DMS 273 treated with DMSO at 0.1 percent for 48 hours (cell line): ENCODE results near the gene SND1.
"Not testable (repeated sequence)": the region's sequence is repeated elsewhere in the genome, so short reads cannot be mapped to it uniquely, and the experiment has no call there.

Source experiments
- DNase-seq: peaks from one replicate; lab custom pipeline; 2025; lab: John Stamatoyannopoulos, UW

Gene SND1

DNA sequence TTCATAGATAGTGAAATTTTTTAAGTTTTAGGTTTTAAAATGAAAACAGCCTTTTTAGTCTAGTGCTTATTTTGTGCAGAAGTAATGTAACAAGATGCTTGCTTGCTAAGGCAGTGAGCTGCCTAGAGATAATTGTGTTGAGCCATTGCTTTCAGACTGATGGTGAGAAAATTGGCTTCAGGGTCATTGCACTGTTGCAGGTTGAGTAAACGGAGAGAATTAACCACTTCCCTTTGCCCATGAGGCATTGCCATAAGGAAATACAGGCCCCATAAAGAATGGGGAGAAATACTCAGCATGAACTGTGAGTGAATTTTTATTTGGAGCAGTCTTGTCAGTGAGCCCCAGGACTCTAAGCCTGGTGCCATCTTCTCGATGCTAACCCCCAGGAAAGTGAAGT is 238.7 kb downstream of the SND1 start:
- DNase-seq, result no peak

DNA sequence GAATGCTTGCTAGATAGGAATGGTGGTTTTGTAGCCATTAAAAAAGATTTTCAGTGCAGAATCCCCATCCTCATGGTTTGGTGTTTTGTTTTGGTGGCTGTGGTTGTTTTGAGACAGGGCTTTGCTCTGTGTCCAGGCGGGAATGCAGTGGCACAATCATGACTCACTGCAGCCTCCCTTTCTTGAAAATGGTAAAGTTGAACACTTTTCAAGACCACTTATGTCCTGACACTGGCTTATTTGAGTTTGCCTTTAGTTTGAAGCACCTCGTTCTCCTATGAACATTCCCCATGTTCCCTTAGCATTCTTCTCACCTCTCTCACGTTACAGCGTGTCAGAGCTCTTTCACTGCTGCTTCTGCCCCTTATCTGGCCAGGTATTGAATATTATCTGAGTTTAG is 239.2 kb downstream of the SND1 start:
- DNase-seq, result no peak

DNA sequence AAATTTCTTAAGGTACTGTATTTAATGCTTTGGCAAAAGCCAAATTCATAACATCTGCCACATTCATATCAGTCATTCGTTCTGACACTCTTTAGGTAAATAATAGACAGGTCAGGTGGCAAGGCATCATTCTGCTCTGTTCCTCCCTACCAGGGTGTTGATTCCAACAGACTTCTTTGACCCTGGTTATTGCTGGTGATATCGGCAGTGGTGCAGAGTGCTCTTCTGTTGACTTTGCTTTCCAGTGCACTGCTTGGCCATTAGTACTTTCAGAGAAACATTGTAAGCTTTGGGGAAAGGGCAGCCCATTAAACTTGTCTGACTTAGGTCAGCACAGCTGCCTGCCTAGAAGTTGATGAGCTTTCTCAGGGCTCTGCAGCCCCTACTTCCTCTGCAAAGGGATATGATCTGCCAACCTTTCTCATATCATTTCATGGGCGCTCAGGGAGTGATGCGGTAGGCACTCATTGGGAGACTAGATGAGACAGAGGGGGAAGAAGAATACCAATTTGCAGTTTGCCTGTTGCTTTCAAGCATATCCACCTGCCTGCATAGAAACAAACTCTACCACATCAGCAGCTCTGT is 240.0 kb downstream of the SND1 start:
- DNase-seq, result no peak

DNA sequence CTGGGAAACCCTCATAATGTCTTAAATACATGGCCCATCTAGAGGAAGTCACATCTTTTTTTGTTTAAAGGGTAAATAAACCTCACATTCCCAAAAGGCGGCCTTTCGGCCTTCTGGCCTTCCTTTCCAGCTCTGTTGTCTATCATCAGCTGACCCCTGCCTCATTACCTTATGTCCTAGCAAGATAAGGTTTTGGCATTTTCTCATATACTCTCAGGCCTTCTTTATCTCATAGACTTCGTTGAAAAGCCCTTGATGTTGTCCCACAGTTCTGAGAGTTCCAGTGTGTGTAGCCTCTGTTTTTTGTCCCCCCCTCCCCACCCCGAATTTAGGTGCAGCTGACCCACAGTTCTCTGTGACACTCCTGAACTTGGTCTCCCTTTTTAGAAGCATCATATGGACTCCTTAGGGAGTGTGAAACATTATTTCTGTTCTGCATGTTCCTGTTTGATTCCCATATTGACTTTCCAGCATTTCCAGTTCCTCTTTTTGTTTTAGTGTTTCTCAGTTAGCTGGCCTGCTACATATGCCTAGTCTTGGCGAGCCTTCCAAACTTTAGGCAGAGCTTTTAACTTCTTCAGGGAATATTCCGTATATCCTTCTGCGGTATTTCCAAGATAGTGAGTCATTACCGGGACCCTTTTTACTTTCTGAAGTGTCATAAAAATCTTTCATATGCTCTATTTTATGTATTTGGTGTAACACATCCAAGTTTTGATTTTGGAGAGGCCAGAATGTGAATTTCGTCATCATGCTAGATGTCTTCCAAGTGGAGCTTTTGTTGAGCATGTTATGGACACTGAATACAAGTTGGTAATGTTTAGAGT is 240.7 kb downstream of the SND1 start:
- DNase-seq, result no peak

DNA sequence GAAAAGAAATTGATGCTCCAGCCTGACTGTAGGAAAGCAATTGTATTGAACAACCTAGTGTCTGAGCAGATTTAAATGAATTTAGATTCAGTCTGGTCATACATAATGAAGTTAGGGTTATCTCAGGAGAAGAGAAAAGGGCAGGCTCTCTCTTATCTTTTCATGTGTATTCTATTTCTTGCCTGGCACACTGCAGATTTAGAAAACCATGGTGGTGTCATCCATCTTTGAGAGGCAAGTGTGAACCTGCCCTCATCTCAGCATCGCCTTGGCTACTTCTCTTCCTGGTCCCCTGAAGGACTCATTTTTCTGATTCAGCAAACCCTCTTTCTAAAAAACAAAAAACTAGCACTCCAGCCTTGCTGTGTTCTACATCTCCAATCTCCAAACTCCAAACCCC is 241.6 kb downstream of the SND1 start:
- no peak for DNase-seq

DNA sequence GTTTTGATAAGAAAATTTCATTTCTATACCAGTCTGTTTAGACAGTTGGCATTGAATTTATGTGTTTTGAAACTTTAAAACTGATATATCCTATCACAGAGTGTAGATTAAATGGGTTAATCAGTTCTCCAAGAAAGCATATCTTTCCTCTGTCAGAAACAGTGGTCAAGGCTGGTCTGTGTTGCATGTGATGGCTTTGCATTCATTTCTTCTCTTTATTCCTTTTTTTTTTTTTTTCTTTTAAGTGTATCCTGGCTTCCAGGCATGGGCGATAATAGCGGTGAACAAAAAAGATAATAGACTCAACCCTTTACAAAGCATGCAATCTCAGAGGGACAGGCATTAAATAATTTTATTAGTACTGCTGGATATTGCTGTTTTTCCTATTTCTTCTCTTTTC is 242.6 kb downstream of the SND1 start:
- no peak for DNase-seq

DNA sequence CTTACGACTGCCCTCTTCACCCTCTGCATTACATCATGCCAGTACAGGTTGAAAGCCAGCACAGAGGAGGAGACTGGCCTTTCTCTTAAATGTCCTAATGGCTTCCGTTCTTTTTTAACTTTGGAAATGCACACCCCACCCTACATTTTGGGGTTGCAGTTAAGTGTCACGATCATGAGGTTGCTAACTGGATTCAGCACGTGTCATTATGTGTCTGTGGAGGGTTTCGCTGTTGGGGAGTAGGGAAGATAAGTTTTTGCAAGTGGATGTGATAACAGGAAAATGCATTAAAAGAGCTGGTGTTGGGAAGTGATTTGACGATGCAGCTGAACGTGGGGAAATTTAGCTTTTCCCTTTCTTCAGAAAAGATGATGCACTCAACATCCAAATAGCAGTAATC is 243.4 kb downstream of the SND1 start:
- DNase-seq, result no peak

DNA sequence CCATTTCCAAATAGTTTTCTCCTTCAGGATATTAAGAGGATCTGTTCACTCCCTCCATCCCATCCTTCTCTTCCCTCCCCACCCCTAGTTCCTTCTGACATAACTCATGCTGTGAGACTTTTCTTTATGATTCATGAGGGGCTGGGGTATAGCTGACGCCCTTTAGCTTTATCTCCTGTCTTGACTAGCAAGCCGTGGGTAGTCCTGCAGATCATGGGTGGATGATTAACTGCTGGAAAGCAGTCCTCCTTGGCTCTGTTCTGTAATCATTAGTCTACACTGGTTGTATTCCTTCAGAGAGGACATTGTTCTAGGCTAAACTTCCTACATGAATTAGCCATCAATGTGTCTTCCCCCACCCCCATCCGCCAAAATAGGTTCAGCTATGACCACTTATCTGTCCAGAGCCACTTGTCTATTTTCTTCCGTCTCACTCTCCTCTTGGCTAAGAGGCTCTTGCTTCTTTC is 243.9 kb downstream of the SND1 start:
- no peak for DNase-seq

DNA sequence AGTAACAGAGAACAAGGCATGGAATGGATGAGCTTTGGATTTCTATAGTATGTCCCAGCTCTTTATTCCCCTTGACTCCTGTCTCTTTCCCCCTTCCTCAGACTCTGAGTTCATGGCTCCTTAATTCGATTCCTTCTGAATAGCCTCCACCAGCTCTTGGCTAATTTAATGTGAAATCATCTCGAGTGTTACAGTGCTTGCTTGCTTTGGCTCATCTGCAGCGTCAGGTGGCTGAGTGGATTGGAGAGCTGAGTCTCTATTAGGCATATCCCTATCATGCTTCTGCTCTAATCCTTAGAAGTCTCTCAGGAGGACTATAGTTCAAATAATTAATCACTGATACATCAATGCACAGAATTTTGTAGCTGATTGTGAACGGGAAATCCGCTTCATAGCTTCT is 244.7 kb downstream of the SND1 start:
- no peak for DNase-seq

DNA sequence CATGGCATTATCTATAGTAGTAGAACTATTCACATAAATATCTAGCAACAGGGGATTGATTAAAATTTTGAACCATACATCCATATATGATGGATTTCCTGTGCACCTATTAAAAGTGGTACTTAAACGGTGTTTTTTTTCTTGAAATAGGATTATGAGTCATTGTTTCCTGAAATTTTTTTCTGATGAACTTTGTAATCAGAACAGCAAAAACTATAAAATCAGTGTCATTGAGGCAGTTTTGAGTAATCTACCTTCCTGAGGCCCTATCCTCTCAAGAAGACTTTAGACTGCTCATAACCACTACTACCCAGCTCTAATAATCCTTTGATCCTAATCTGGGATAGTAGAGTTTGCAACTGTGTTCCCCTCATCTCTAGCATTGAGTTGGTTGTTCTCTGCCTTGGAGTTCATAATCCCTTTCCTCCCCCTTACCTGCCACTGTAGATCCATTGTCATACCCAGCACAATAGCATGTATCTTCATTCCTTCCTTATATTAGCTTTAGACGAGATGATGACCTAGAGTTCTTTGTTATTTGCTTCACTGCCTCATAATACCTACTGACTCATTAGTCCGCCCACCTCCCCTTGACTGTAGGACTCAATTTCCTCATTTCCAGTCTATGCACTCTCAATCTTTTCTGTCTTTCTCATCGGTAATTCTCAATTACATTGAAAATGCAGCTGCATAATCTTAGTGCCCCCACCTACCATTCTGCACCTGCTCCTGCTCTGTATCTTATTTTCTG is 245.9 kb downstream of the SND1 start:
- no peak for DNase-seq

DNA sequence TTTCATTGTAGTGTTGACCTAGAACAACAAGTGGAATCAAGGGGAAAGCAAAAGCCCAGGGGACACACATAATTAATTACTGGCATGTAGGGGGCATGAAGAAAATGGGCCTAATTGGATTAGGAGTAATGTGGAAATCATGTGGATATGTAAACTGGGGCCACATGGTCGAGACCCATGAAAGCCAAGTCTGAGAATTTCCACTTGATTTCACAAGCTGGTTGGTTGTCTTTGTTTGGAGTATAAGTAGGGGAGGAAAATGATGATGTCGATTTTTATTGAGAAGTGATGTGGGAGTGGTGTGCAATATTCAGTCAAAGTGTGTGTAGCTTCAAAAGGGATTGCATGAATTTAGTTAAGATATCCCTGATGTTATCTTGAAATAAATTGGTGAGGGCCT is 247.4 kb downstream of the SND1 start:
- DNase-seq, result no peak

DNA sequence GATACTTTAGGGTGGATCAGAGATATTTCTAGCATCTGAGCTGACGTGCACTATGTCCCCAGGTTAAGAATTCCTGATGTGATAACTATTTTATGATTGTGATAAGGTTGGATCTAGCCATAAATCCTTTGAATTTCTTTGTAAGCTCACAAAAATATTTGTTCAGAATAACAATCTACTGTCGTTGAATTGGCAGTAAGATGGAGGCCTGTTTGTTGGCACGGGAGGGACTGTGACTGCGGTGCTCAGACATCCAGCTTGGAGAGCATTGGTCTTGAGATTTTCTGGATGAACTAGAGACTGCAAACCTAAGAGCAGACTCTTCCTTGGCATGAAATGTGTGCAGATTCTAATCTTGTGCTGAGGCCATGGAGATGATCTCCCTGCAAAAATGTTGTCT is 248.1 kb downstream of the SND1 start:
- DNase-seq, result no peak

DNA sequence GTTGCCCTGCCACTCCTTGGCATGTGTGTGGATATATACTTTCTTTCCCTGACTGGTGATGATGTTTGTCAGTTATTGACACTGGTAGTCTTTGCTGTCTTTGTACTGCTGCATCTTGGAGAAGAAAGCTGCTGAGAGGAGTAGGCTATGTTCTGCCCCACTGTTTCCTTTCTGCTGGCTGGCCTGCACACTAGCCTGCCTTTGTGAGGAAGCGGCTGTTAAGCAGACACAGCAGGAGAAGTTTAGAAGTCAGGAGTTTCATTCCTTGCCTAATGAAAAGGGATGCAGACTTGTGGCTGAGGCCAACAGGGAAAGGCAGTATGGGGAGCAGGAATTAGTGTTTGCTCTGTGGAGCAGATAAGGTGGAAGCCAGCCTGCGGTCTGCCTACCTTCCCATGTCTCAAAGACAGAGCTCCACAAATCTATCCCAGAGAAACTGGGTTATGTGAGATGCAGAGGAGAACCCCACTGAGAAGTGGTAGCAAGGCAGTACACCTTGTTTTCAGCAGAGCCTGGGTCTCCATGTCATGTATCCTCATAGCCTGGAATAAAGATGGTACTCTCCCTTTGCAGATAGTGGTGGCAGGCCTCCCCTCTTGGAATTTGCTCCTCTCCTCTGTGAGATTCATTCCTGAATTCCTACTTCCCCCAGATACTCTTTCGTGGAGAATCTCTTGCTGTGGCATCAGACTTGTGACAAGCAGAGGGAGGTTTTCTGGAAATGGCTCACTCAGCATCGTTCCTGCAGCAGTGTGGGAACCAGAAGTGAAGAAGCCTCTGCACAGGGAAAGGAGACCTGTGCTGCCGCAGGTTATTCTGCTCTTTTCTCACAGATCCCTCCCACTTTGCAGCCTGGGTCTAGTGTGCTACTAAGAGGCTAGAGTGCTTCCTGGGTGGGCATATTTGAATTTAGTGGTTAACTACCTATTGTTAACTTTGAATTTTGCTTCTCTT is 249.0 kb downstream of the SND1 start:
- DNase-seq, result no peak

DNA sequence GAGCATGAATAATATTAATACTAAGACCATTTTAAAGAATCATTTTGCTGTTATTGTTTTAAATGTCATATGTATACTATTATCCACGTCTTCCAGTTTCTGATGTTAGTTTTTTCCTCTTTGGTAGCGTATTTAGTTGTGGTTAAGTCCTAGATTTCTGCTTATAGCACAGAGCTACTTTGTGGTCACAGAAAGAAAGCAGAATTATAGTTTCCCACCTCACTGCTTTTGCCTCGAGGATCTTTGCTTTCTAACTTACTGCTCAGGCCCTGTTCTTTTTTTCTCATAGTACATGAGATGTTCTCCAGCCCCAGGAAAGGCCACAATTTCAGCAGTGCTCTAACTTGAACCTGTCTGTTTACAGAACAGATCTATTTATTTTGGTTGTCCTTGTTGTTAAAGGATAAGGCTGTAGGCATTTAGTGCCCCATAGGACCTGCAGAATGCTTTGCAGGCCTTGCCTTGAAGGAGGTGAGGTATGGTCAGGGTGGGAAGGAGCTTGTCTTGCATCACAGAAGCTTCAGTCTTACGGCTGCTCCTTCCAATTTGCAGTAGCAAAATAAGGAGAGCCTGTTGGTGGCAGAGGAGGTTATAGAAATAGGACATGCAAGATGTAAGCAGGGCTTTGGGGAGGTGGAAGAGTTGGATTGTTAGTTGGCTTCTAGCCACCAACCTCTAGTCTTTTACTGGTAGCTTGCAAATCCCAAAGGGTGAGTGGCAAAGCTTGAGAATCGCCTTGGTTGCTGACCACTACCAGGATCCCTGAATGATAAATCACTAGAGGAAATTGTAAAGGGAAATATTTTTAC is 250.1 kb downstream of the SND1 start:
- no peak for DNase-seq

DNA sequence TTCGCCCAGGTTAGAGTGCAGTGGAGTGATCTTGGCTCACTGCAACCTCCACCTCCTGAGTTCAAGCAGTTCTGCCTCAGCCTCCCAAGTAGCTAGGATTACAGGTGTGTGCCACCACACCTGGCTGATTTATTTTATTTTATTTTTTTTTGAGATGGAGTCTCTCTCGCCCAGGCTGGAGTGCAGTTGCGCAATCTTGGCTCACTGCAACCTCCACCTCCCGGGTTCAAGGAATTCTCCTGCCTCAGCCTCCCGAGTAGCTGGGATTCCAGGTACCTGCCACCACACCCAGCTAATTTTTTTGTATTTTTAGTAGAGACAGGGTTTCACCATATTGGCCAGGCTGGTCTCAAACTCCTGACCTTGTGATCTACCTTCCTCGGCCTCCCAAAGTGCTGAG is 250.8 kb downstream of the SND1 start:
- DNase-seq, result not testable (repeated sequence)

DNA sequence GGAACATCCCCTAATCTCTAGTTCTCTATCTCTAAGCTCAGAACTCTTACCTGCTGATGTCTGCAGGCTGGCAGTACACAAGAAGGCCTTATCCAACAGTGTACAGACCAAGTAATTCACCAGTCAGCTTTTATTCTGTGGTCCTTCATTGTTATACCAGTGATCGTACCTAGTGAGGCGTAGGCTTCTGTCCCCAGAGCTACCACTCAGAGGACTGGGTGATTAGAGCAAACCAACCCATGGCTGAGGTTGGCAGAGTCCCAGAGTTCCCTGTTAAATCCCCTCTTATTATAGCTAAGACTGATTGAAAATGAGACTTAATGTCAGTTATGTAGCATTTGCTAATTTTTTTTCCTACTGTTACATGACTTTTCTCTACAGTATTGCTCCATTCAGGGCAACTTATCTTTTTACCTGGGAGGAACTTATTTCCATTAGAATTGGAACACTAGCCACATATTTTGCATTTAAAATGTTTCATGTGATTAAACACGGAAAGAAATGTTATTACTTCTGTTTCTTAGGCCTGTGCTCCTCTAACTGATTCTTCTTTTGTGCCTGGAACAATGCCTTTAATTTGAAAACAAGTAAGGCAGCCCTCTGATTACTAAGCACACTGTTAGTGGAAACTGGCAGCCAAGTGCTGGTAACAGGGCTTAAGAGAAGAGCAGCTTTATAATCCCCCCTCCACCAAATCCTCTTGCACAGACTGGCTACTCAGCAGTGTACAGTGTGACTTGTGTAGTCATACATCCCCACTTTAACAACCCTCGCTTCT is 252.1 kb downstream of the SND1 start:
- no peak for DNase-seq

DNA sequence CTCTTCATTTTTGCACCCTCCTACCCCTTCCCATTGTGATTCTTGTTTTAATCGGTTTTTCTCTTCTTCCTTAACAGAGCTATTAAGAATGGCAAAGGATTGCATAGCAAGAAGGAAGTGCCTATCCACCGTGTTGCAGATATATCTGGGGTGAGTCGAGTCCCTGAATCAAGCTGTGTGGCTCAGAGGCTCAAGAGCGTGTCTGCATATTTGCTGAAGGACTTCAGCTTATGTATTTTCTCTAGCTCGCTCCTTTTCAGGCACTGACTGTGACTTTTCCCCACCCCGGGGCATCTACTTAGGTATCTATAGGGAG is 252.6 kb downstream of the SND1 start:
- no peak for DNase-seq

DNA sequence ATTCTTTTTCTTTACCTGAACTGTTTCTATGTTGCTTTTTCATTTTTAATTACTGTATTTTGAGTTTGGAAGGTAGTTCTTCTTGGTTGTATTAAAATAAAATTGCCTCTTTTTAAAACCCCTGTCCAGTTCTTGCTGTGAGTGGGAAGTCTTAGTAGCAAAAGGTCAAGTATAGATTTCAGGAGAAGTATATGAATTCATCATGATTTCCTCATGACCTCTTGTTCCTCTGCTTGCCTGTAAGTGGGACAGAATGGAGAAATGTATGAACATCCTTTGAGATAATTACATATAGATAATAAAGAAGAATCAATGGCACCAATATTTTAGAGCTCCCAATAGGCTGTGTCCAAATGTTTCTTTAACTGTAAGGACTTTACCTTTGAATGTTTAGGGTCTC is 253.0 kb downstream of the SND1 start:
- DNase-seq, result no peak

DNA sequence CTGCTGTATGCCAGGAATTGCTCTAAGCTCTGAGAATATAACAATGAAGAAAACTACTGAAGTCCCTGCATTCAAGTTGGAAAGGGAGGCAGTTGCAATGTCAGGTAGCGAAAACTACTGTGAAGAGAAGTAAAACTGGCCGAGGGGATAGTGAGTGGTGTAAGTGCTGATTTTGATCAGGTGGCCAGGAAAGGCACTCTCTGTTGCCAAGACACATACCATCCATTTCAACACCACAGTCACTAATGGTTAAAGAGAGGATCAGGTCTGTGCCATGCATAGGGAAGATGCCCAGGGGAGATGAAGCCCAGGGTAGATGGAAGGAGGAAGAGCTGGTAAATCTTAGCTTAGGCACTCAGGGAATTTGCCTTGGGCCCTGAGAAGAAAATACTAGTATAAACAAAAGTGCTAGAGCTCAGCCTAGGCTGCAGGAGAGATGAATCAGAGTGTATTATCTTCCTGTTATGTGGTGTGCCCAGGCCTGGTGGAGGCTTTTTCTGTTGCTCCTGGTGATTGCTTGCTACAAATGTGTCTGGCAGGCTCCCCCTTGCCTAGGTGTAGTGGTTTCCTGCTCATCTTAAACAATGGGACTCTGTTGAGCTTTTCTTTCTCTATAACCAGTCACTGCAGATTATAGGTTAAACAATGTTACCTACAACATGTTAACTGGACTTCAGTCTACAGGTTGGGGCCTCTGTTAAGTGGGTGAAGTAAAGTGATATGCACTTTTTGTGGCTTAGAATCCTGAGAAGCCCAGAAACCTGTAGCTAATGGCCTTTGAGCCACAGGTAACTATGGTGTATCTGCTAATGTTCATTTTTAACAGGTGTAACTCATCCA is 253.7 kb downstream of the SND1 start:
- DNase-seq, result no peak
